GM12878 (cell line): Measurements from ENCODE around the gene GALNT18. TPM values are rescaled to one million over a fixed set of nuclear protein-coding genes. Genes with fewer than 3 reads are reported as not detected.

Source experiments
- ATAC-seq: fragments of 200-7000 bp; cut with Tn5 transposase; 3 replicates; pipeline ENCODE4 v1.9.1; 2020; ENCODE audit warnings: mild to moderate bottlenecking, moderate library complexity
- BruUV-seq: library from RNA; stranded (reverse); fragments of 400-500 nt; replicated peaks from 2 replicates; lab custom pipeline; 2021; lab: Mats Ljungman, UMichigan
- CTCF ChIA-PET: fragments of 300-600 bp; sonication (Branson Sonifier 250); formaldehyde crosslinking; extraction: SDS; loops from one replicate; lab custom pipeline; 2021; ENCODE audit warnings: inconsistent platforms; lab: Yijun Ruan, JAX
- POLR2A ChIA-PET: fragments of 350-600 bp; formaldehyde crosslinking; extraction: SDS; loops from one replicate; lab custom pipeline; 2021; ENCODE audit warnings: inconsistent platforms; lab: Charles Lee
- RAD21 ChIA-PET: fragments of 300-600 bp; sonication (Branson Sonifier 250); formaldehyde crosslinking; loops from one replicate; lab custom pipeline; 2023; ENCODE audit warnings: antibody characterized with exemption; ENCODE audit not compliant: unreplicated experiment; lab: Charles Lee
- SMC1A ChIA-PET: fragments of 300-600 bp; sonication (Branson Sonifier 250); formaldehyde crosslinking; loops from one replicate; lab custom pipeline; 2023; ENCODE audit not compliant: unreplicated experiment, uncharacterized antibody; lab: Charles Lee
- DNase-seq: peaks from one replicate; pipeline ENCODE4 v3.0.0-alpha.2; 2011; ENCODE audit warnings: low read depth, low spot score
- FAIRE-seq: peaks from 3 replicates; lab custom pipeline; 2011; peaks lifted over from hg19 to GRCh38; lab: Jason Lieb, UNC
- H2AFZ ChIP-seq: 2 replicates; pipeline ENCODE4 v1.6.0; 2011; ENCODE audit warnings: low read depth, low read length, control low read depth; ENCODE audit not compliant: control insufficient read depth
- H3K27ac ChIP-seq: 2 replicates; pipeline ENCODE4 v1.5.1; 2011; ENCODE audit warnings: control low read depth; ENCODE audit not compliant: control insufficient read depth, insufficient read depth
- H3K27me3 ChIP-seq, 2 experiments: replicated peaks in 1 of 2; 2 replicates each; pipeline versions ENCODE4 v1.6.0 to v1.6.1; 2011; ENCODE audit warnings: low read length in 1 of 2; ENCODE audit not compliant: control insufficient read depth in 2 of 2, insufficient read depth in 2 of 2
- H3K36me3 ChIP-seq, 2 experiments: 2 replicates each; pipeline ENCODE4 v1.5.1; 2011; ENCODE audit warnings: low read length in 1 of 2; ENCODE audit not compliant: control insufficient read depth in 2 of 2, insufficient read depth in 2 of 2
- H3K4me1 ChIP-seq: 2 replicates; pipeline ENCODE4 v1.6.1; 2011; ENCODE audit warnings: mild to moderate bottlenecking, low read length, moderate library complexity, mixed read lengths; ENCODE audit not compliant: control insufficient read depth, insufficient read depth
- H3K4me2 ChIP-seq: 2 replicates; pipeline ENCODE4 v1.6.0; 2011; ENCODE audit warnings: control low read depth; ENCODE audit not compliant: control insufficient read depth, insufficient read depth
- H3K4me3 ChIP-seq: fragments of 200-600 bp; sonication (generic); 2 replicates; pipeline ENCODE4 v1.5.1; 2016
- H3K79me2 ChIP-seq: 2 replicates; pipeline ENCODE4 v1.6.0; 2011; ENCODE audit warnings: low read length; ENCODE audit not compliant: control insufficient read depth, insufficient read depth
- H3K9ac ChIP-seq: 2 replicates; pipeline ENCODE4 v1.8.0; 2011; ENCODE audit warnings: low read length, control low read depth, mixed read lengths; ENCODE audit not compliant: control insufficient read depth, insufficient read depth
- H3K9me3 ChIP-seq: replicated peaks from 3 replicates; pipeline ENCODE4 v1.5.1; 2011; ENCODE audit warnings: mild to moderate bottlenecking, low read length; ENCODE audit not compliant: control insufficient read depth, insufficient read depth
- H4K20me1 ChIP-seq: 2 replicates; pipeline ENCODE4 v1.6.0; 2011; ENCODE audit not compliant: control insufficient read depth, insufficient read depth
- BMI1 ChIP-seq: fragments of 450-650 bp; IDR thresholded peaks from 2 replicates; pipeline ENCODE4 v1.6.1; 2016; ENCODE audit warnings: mild to moderate bottlenecking, moderate library complexity, borderline replicate concordance
- CBX5 ChIP-seq: sonication (generic); IDR thresholded peaks from 2 replicates; pipeline ENCODE4 v1.6.1; 2016; ENCODE audit warnings: low read depth, moderate library complexity, mild to moderate bottlenecking, inconsistent platforms
- ETV6 ChIP-seq, 2 experiments: fragments of 450-650 bp in 1 of 2; IDR thresholded peaks in 1 of 2; conservative IDR thresholded peaks in 1 of 2; 2 replicates each; pipeline ENCODE4 v1.6.1; 2014; ENCODE audit warnings: antibody characterized with exemption in 1 of 2, borderline replicate concordance in 1 of 2, low read depth in 1 of 2, mild to moderate bottlenecking in 1 of 2, moderate library complexity in 1 of 2
- FOXM1 ChIP-seq: IDR thresholded peaks from 2 replicates; pipeline ENCODE4 v1.6.1; 2012; ENCODE audit warnings: low read depth, mild to moderate bottlenecking, inconsistent platforms, low read length, moderate library complexity
- HDAC2 ChIP-seq: fragments of 200-600 bp; sonication (generic); IDR thresholded peaks from 2 replicates; pipeline ENCODE4 v1.6.1; 2017
- POLR2AphosphoS2 ChIP-seq: IDR thresholded peaks from 2 replicates; pipeline ENCODE4 v1.6.1; 2011; ENCODE audit warnings: low read depth, mild to moderate bottlenecking, low read length, improper control_type of control experiment, moderate library complexity
- POU2F2 ChIP-seq: IDR thresholded peaks from 3 replicates; pipeline ENCODE4 v1.6.1; 2011; ENCODE audit warnings: low read depth, mild to moderate bottlenecking, low read length, borderline replicate concordance
- RFX5 ChIP-seq: IDR thresholded peaks from 2 replicates; pipeline ENCODE4 v1.6.1; 2011; ENCODE audit warnings: low read depth, low read length, improper control_type of control experiment
- SREBF2 ChIP-seq: IDR thresholded peaks from 2 replicates; pipeline ENCODE4 v1.6.1; 2012; ENCODE audit warnings: mild to moderate bottlenecking, low read length
- STAT3 ChIP-seq: IDR thresholded peaks from 2 replicates; pipeline ENCODE4 v1.6.1; 2011; ENCODE audit warnings: low read depth, low read length, improper control_type of control experiment
- WRNIP1 ChIP-seq: IDR thresholded peaks from 2 replicates; pipeline ENCODE4 v1.6.1; 2011; ENCODE audit warnings: low read depth, low read length, improper control_type of control experiment, borderline replicate concordance
- ZNF622 ChIP-seq: fragments of 450-650 bp; IDR thresholded peaks from 2 replicates; pipeline ENCODE4 v1.6.1; 2017; ENCODE audit warnings: mild to moderate bottlenecking, inconsistent platforms
- WGBS: methylation state at CpG from one replicate; pipeline ENCODE4 v1.1.6; 2016; ENCODE audit warnings: low lambda C conversion rate; ENCODE audit not compliant: insufficient replicate concordance, insufficient coverage; ENCODE audit errors: missing lambda C conversion rate; 5-methylcytosine and 5-hydroxymethylcytosine counted together
- in situ Hi-C: fragments of 300-500 bp; cut with MboI; formaldehyde crosslinking; loops from 9 replicates; pipeline ENCODE4 v1.14.3; 2018; ENCODE audit warnings: mixed read lengths
- intact Hi-C: fragments of 100-400 bp; cut with micrococcal nuclease; formaldehyde crosslinking; loops from one replicate; pipeline ENCODE4 v1.14.2; 2022; ENCODE audit not compliant: unreplicated experiment
- polyA plus RNA-seq, 11 experiments: library from polyadenylated mRNA; depleted of rRNA in 4 of 11; unstranded in 6 of 11; stranded (reverse) in 5 of 11; fragments of >200 nt; fragmentation: Nextera tagmentation in 4 of 11; fragmentation: Illumina TruSeq in 1 of 11; extraction: Ambion mirVana in 4 of 11; extraction: Trizol in 1 of 11; gene quantifications; 1 replicate in 1 of 11; 2 replicates in 10 of 11; pipeline versions ENCODE4 v1.2.1 to v1.2.3, GENCODE V29; 2011 to 2016; ENCODE audit warnings: inconsistent platforms in 2 of 11, missing spikeins in 2 of 11, low read depth in 1 of 11
- total RNA-seq, 4 experiments: library from RNA; depleted of rRNA in 3 of 4; stranded (reverse); fragments of >200 nt in 3 of 4; fragmentation: Illumina TruSeq in 1 of 4; extraction: Trizol in 1 of 4; gene quantifications; 2 replicates each; pipeline versions ENCODE4 v1.2.1 to v1.2.3, GENCODE V29; 2013 to 2021
- TF ChIP-seq, protein P1 (sequence below): IDR thresholded peaks from 2 replicates; pipeline ENCODE4 v1.6.1; 2011; ENCODE audit warnings: borderline replicate concordance, low read depth, mild to moderate bottlenecking, moderate library complexity, low read length; ENCODE audit not compliant: insufficient read depth, poor library complexity, severe bottlenecking
- TF ChIP-seq, protein P2 (sequence below): fragments of 450-650 bp; IDR thresholded peaks from 2 replicates; pipeline ENCODE4 v1.6.1; 2017; ENCODE audit warnings: borderline replicate concordance
- TF ChIP-seq, protein P3 (sequence below): fragments of 450-650 bp; IDR thresholded peaks from 2 replicates; pipeline ENCODE4 v1.6.1; 2017; ENCODE audit warnings: mild to moderate bottlenecking, low read depth, inconsistent platforms; ENCODE audit not compliant: poor library complexity, severe bottlenecking

The GALNT18 gene
- total and polyA plus RNA-seq, 10 of the 15 experiments (the other 5 are each of a cell fraction or from before 2014, with no cell fraction given): 1.2 to 14.2 (median 6.3) TPM

DNA sequence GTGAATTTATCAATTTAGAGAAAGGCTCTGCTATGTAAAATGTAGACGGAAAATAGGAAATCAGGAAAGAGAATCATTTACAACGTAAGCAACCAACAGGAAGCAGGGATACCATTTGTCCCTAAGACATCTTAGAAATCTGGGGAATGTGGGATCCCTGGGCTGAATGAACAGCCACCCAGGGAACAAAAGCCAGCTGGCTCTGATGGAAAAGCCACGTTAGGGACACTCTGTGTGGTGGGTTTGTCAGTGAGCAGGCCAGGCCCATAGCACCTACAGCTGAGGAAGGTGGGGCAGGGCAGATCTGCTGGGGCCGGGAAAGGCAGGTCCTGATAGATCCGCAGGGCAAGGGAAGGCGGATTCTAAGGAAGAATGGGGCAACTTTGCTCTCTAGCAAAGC is 181.7 kb downstream of the GALNT18 start (continued):
- TF ChIP-seq, protein P1, sequence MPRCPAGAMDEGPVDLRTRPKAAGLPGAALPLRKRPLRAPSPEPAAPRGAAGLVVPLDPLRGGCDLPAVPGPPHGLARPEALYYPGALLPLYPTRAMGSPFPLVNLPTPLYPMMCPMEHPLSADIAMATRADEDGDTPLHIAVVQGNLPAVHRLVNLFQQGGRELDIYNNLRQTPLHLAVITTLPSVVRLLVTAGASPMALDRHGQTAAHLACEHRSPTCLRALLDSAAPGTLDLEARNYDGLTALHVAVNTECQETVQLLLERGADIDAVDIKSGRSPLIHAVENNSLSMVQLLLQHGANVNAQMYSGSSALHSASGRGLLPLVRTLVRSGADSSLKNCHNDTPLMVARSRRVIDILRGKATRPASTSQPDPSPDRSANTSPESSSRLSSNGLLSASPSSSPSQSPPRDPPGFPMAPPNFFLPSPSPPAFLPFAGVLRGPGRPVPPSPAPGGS: no peak
- TF ChIP-seq POU2F2: no peak
- no peak for TF ChIP-seq POLR2AphosphoS2
- no peak for TF ChIP-seq FOXM1
- TF ChIP-seq STAT3: no peak
- TF ChIP-seq, protein P2, sequence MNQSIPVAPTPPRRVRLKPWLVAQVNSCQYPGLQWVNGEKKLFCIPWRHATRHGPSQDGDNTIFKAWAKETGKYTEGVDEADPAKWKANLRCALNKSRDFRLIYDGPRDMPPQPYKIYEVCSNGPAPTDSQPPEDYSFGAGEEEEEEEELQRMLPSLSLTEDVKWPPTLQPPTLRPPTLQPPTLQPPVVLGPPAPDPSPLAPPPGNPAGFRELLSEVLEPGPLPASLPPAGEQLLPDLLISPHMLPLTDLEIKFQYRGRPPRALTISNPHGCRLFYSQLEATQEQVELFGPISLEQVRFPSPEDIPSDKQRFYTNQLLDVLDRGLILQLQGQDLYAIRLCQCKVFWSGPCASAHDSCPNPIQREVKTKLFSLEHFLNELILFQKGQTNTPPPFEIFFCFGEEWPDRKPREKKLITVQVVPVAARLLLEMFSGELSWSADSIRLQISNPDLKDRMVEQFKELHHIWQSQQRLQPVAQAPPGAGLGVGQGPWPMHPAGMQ: no peak
- TF ChIP-seq RFX5: no peak

DNA sequence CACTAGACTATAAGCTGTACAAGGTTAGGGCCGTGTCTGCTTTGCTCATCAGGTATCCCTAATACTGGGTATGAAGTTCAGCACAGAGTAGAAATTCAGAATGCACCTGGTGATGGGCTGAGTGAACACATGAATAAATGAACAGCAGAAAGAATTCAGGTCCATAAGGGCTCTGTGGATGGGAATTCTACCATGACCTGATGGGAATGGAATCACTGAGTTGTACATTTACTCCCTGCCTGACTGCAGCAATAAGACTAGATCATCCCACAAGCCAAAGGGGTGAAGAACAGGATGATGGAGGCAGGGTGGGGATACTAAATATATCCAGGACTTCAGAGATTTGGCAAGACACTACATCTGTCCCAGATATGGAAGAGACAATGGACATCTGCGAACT is 182.2 kb downstream of the GALNT18 start:
- TF ChIP-seq POU2F2 (no peak), ZNF622 (no peak), WRNIP1 (no peak), STAT3 (no peak), ETV6 (conservative IDR thresholded peaks at IDR 0.05 in 1 of 2, IDR thresholded peaks at IDR 0.05 in 1 of 2; ENCODE audit: borderline replicate concordance in 1 of 2, low read depth in 1 of 2) (no peak), CBX5 (no peak), BMI1 (no peak), HDAC2 (no peak), SREBF2 (no peak)
- TF ChIP-seq, protein P3, sequence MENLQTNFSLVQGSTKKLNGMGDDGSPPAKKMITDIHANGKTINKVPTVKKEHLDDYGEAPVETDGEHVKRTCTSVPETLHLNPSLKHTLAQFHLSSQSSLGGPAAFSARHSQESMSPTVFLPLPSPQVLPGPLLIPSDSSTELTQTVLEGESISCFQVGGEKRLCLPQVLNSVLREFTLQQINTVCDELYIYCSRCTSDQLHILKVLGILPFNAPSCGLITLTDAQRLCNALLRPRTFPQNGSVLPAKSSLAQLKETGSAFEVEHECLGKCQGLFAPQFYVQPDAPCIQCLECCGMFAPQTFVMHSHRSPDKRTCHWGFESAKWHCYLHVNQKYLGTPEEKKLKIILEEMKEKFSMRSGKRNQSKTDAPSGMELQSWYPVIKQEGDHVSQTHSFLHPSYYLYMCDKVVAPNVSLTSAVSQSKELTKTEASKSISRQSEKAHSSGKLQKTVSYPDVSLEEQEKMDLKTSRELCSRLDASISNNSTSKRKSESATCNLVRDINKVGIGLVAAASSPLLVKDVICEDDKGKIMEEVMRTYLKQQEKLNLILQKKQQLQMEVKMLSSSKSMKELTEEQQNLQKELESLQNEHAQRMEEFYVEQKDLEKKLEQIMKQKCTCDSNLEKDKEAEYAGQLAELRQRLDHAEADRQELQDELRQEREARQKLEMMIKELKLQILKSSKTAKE: no peak
- no peaks in the 10 kb centered on the region for H3K79me2 ChIP-seq
- SMC1A ChIA-PET: no interaction called here

More for the DNA sequence above, 182.2 kb downstream of the GALNT18 start:
- no peak overlapping the region for H2AFZ ChIP-seq
- no peaks in the 10 kb centered on the region for H3K4me1 ChIP-seq
- ATAC-seq: no peak
- peaks cover 0 to 8% of the 10 kb centered on the region in 2 experiments; a peak in 2 of 4 replicates for H3K36me3 ChIP-seq
- ChIA-PET RAD21 (no interaction called here), POLR2A (no interaction called here), CTCF (no interaction called here)
- H3K9ac ChIP-seq: no peak overlapping the region
- FAIRE-seq: no peak
- H3K9me3 ChIP-seq: no peaks in the 10 kb centered on the region
- H3K4me2 ChIP-seq: no peak overlapping the region
- no peaks in the 10 kb centered on the region for H4K20me1 ChIP-seq
- no peak overlapping the region for H3K4me3 ChIP-seq
- H3K27ac ChIP-seq: no peak overlapping the region
- no peaks in the 10 kb centered on the region for H3K27me3 ChIP-seq
- in situ Hi-C loops (no loop called here), intact Hi-C loops (no loop called here)
- no TSS peak for BruUV-seq
- no peak for DNase-seq
- WGBS: 12% methylated on average over 2 of the region's 2 CpGs
